ENCODE data around the gene FZD4. TPM values are rescaled to one million over a fixed set of nuclear protein-coding genes. Genes with fewer than 3 reads are reported as not detected.

FZD4 gene
- total RNA-seq, 1 experiment from 2014 or later, result 2.6 TPM

DNA sequence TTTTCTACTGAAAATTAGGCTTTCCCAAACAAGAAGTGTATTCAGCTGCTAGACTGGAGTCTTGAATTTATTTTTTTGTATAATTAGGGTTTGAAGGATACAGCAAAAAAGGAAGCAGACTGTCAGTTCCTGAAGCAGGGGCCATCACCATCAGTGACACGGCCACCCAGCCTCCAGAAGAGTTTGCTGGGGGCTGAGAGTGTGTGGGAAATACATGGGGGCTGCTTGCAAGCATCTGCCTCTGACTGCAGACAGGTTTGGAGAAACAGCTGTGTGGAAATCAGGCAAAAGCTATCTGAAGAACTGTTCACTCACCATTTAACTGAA, 23.0 kb downstream of the FZD4 start:
- Histone ChIP-seq H3K4me1 (replicated peaks; ENCODE audit: insufficient read depth) (peaks cover 51% of the 10 kb centered on the region), H3K4me2 (peak overlapping the region; percentile 66), H4K20me1 (ENCODE audit: insufficient read depth) (no peaks in the 10 kb centered on the region), H3K27ac (peak overlapping the region; percentile 69), H3K27me3 (ENCODE audit: insufficient read depth, low read depth) (no peaks in the 10 kb centered on the region), H3K79me2 (ENCODE audit: low read depth) (no peaks in the 10 kb centered on the region), H3F3A (ENCODE audit: insufficient read depth, low read depth) (peaks cover 24% of the 10 kb centered on the region; the same call in 1 of the 2 replicates), H3K9me2 (ENCODE audit: insufficient read depth) (no peaks in the 10 kb centered on the region), H2AFZ (no peak overlapping the region), H3K36me3 (ENCODE audit: low read depth) (no peaks in the 10 kb centered on the region), H3K4me3 (peak overlapping the region; percentile 0; the same call in 1 of the 2 replicates), H3K9me3 (ENCODE audit: insufficient read depth, low read depth) (no peaks in the 10 kb centered on the region)
- ChIA-PET POLR2A (ENCODE audit: unreplicated experiment) (no interaction called here), CTCF (no interaction called here)
- no peak for TF ChIP-seq EZH2 (IDR thresholded peaks at IDR 0.05; ENCODE audit: low read depth)
- TF ChIP-seq, protein P1, sequence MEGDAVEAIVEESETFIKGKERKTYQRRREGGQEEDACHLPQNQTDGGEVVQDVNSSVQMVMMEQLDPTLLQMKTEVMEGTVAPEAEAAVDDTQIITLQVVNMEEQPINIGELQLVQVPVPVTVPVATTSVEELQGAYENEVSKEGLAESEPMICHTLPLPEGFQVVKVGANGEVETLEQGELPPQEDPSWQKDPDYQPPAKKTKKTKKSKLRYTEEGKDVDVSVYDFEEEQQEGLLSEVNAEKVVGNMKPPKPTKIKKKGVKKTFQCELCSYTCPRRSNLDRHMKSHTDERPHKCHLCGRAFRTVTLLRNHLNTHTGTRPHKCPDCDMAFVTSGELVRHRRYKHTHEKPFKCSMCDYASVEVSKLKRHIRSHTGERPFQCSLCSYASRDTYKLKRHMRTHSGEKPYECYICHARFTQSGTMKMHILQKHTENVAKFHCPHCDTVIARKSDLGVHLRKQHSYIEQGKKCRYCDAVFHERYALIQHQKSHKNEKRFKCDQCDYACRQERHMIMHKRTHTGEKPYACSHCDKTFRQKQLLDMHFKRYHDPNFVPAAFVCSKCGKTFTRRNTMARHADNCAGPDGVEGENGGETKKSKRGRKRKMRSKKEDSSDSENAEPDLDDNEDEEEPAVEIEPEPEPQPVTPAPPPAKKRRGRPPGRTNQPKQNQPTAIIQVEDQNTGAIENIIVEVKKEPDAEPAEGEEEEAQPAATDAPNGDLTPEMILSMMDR (conservative IDR thresholded peaks at IDR 0.05), result no peak
- DNase-seq, result no peak
- no TSS peak for BruUV-seq (replicated peaks)
- intact Hi-C loops (cut with micrococcal nuclease; ENCODE audit: unreplicated experiment), result no loop called here

DNA sequence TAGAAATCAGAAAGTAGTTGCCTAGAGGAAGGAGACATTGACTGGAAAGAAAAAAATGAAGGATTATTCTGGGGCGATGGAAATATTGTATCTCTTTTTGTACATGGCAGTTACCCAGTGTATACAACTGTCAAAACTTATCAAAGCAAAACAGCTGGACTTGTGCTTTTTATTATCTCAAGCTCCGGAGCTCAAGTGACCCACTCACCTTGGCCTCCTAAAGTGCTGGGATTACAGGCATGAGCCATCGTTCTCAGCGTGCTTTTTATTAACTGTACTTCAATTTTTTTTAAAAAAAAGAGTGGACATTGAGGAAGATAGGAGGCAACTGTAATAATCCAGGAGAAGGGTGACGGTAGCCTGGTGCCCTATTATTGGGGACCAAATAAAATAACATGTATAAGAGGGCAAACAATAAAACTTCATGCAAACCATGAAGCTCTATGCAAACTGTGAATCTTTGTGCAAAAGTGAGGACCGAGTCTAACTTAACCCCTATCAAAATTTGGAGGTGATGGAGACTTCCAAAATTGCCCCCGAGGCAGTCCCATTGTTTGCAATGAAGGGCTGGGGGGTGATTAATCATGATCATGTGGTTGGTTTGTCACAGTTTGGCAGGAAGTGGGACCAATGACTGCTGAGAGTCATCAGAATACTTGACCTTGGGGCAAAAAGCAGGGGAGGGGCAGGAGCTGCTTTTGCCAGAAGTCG, 23.5 kb downstream of the FZD4 start:
- H3K36me3 ChIP-seq (ENCODE audit: low read depth), result no peaks in the 10 kb centered on the region
- no TSS peak for BruUV-seq (replicated peaks)
- peak; percentile 45 to 87 for DNase-seq
- no peaks in the 10 kb centered on the region for H3K79me2 ChIP-seq (ENCODE audit: low read depth)
- peaks cover 51% of the 10 kb centered on the region for H3K4me1 ChIP-seq (replicated peaks; ENCODE audit: insufficient read depth)
- peak overlapping the region; percentile 0; the same call in 1 of the 2 replicates for H3K4me3 ChIP-seq
- H4K20me1 ChIP-seq (ENCODE audit: insufficient read depth), result no peaks in the 10 kb centered on the region
- ChIA-PET CTCF (interaction anchor here (0.7 kb wide), 2 partner anchors 348 to 490 kb away, joined by 3 read pairs; no protein-coding TSS in a partner anchor), POLR2A (ENCODE audit: unreplicated experiment) (no interaction called here)
- intact Hi-C loops (cut with micrococcal nuclease; ENCODE audit: unreplicated experiment), result no loop called here
- no peaks in the 10 kb centered on the region for H3K27me3 ChIP-seq (ENCODE audit: insufficient read depth, low read depth)
- TF ChIP-seq EZH2 (IDR thresholded peaks at IDR 0.05; ENCODE audit: low read depth), result no peak
- TF ChIP-seq, protein P1 (conservative IDR thresholded peaks at IDR 0.05), result no peak
- no peaks in the 10 kb centered on the region for H3K9me2 ChIP-seq (ENCODE audit: insufficient read depth)
- no peaks in the 10 kb centered on the region for H3K9me3 ChIP-seq (ENCODE audit: insufficient read depth, low read depth)
- H3F3A ChIP-seq (ENCODE audit: insufficient read depth, low read depth), result peaks cover 24% of the 10 kb centered on the region; the same call in 1 of the 2 replicates
- H3K27ac ChIP-seq, result peak overlapping the region; percentile 69
- H2AFZ ChIP-seq, result no peak overlapping the region
- H3K4me2 ChIP-seq, result peak overlapping the region; percentile 66

DNA sequence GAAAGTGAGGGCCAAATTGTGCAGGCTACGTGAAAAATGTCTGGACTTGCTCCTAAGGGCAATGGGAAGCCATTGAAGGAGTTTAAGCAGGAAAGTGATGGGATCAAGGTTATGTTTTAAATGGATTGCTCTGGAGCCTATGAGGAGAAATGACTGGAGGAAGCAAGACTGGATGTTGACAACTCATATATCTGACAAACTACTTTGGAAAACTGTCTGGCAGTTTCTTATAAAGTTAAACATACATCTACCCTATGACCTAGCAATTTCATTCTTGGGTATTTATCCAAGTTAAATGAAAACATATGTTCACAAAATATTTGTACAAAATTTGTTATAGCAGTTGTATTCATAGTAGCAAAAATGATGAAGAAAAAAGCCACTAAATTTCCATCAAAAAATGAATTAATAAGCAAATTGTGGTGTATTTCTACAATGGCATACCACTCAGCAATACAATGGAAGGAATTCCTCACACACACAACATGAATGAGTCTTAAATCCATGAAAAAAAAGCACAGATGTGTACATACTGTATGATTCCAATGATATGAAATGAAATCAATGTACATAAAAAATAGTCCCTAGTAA, 24.1 kb downstream of the FZD4 start:
- H3K27me3 ChIP-seq (ENCODE audit: insufficient read depth, low read depth), result no peaks in the 10 kb centered on the region
- H3K4me3 ChIP-seq, result peak overlapping the region; percentile 0; the same call in 1 of the 2 replicates
- intact Hi-C loops (cut with micrococcal nuclease; ENCODE audit: unreplicated experiment), result no loop called here
- ChIA-PET POLR2A (ENCODE audit: unreplicated experiment) (no interaction called here), CTCF (interaction anchor here (0.7 kb wide), 2 partner anchors 348 to 490 kb away, joined by 3 read pairs; no protein-coding TSS in a partner anchor)
- H3K36me3 ChIP-seq (ENCODE audit: low read depth), result no peaks in the 10 kb centered on the region
- DNase-seq, result no peak
- BruUV-seq (replicated peaks), result no TSS peak
- peak overlapping the region; percentile 66 for H3K4me2 ChIP-seq
- TF ChIP-seq, protein P1 (conservative IDR thresholded peaks at IDR 0.05), result no peak
- TF ChIP-seq EZH2 (IDR thresholded peaks at IDR 0.05; ENCODE audit: low read depth), result no peak
- H2AFZ ChIP-seq, result no peak overlapping the region
- H3F3A ChIP-seq (ENCODE audit: insufficient read depth, low read depth), result peaks cover 24% of the 10 kb centered on the region; the same call in 1 of the 2 replicates
- H3K9me2 ChIP-seq (ENCODE audit: insufficient read depth), result no peaks in the 10 kb centered on the region
- H3K27ac ChIP-seq, result peak overlapping the region; percentile 69
- no peaks in the 10 kb centered on the region for H3K9me3 ChIP-seq (ENCODE audit: insufficient read depth, low read depth)
- H3K79me2 ChIP-seq (ENCODE audit: low read depth), result no peaks in the 10 kb centered on the region
- H4K20me1 ChIP-seq (ENCODE audit: insufficient read depth), result no peaks in the 10 kb centered on the region
- peaks cover 51% of the 10 kb centered on the region for H3K4me1 ChIP-seq (replicated peaks; ENCODE audit: insufficient read depth)
